ENCODE measurements around the gene BLTP3B.

DNA sequence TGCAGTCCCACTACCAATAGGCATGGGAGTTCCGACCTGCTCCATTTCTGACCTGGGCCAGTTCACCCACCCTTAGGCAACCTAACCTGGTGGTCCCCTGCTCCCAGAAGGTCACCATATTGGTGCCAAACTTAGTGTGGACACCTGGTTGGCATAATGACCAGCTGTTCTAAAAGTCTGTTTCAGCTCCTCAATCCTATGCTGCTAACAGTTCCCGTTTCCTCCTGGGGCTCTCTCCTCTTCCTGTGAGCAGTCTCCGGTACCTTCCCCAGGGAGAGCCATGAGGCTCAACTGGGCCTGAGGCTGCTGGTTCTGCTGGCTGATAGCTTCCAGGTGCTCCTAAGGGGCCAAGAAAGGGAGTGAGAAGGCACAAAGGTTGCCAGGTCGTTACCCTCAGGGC lies 15.9 kb upstream of the BLTP3B start:
- TF ChIP-seq, protein P1, sequence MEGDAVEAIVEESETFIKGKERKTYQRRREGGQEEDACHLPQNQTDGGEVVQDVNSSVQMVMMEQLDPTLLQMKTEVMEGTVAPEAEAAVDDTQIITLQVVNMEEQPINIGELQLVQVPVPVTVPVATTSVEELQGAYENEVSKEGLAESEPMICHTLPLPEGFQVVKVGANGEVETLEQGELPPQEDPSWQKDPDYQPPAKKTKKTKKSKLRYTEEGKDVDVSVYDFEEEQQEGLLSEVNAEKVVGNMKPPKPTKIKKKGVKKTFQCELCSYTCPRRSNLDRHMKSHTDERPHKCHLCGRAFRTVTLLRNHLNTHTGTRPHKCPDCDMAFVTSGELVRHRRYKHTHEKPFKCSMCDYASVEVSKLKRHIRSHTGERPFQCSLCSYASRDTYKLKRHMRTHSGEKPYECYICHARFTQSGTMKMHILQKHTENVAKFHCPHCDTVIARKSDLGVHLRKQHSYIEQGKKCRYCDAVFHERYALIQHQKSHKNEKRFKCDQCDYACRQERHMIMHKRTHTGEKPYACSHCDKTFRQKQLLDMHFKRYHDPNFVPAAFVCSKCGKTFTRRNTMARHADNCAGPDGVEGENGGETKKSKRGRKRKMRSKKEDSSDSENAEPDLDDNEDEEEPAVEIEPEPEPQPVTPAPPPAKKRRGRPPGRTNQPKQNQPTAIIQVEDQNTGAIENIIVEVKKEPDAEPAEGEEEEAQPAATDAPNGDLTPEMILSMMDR (IDR thresholded peaks at IDR 0.05), result no peak
- TF ChIP-seq, protein P2, sequence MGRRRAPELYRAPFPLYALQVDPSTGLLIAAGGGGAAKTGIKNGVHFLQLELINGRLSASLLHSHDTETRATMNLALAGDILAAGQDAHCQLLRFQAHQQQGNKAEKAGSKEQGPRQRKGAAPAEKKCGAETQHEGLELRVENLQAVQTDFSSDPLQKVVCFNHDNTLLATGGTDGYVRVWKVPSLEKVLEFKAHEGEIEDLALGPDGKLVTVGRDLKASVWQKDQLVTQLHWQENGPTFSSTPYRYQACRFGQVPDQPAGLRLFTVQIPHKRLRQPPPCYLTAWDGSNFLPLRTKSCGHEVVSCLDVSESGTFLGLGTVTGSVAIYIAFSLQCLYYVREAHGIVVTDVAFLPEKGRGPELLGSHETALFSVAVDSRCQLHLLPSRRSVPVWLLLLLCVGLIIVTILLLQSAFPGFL (CRISPR knock-in tag; IDR thresholded peaks at IDR 0.05; ENCODE audit: borderline replicate concordance), result no peak
- TF ChIP-seq, protein P3, sequence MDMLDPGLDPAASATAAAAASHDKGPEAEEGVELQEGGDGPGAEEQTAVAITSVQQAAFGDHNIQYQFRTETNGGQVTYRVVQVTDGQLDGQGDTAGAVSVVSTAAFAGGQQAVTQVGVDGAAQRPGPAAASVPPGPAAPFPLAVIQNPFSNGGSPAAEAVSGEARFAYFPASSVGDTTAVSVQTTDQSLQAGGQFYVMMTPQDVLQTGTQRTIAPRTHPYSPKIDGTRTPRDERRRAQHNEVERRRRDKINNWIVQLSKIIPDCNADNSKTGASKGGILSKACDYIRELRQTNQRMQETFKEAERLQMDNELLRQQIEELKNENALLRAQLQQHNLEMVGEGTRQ (CRISPR knock-in tag; IDR thresholded peaks at IDR 0.05), result no peak
- TF ChIP-seq ZNF138 (CRISPR knock-in tag; conservative IDR thresholded peaks at IDR 0.05) (no peak), IRF2 (CRISPR knock-in tag; IDR thresholded peaks at IDR 0.05; ENCODE audit: borderline replicate concordance, low read depth) (no peak), ATF1 (CRISPR knock-in tag; IDR thresholded peaks at IDR 0.05) (no peak)
- TF ChIP-seq, protein P4, sequence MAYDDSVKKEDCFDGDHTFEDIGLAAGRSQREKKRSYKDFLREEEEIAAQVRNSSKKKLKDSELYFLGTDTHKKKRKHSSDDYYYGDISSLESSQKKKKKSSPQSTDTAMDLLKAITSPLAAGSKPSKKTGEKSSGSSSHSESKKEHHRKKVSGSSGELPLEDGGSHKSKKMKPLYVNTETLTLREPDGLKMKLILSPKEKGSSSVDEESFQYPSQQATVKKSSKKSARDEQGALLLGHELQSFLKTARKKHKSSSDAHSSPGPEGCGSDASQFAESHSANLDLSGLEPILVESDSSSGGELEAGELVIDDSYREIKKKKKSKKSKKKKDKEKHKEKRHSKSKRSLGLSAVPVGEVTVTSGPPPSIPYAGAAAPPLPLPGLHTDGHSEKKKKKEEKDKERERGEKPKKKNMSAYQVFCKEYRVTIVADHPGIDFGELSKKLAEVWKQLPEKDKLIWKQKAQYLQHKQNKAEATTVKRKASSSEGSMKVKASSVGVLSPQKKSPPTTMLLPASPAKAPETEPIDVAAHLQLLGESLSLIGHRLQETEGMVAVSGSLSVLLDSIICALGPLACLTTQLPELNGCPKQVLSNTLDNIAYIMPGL (CRISPR knock-in tag; IDR thresholded peaks at IDR 0.05), result no peak
- TF ChIP-seq, protein P5, sequence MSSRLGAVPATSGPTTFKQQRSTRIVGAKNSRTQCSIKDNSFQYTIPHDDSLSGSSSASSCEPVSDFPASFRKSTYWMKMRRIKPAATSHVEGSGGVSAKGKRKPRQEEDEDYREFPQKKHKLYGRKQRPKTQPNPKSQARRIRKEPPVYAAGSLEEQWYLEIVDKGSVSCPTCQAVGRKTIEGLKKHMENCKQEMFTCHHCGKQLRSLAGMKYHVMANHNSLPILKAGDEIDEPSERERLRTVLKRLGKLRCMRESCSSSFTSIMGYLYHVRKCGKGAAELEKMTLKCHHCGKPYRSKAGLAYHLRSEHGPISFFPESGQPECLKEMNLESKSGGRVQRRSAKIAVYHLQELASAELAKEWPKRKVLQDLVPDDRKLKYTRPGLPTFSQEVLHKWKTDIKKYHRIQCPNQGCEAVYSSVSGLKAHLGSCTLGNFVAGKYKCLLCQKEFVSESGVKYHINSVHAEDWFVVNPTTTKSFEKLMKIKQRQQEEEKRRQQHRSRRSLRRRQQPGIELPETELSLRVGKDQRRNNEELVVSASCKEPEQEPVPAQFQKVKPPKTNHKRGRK (CRISPR knock-in tag; IDR thresholded peaks at IDR 0.05; ENCODE audit: borderline replicate concordance), result no peak
